ENCODE data around the gene CLDN34.

CLDN34 gene

DNA sequence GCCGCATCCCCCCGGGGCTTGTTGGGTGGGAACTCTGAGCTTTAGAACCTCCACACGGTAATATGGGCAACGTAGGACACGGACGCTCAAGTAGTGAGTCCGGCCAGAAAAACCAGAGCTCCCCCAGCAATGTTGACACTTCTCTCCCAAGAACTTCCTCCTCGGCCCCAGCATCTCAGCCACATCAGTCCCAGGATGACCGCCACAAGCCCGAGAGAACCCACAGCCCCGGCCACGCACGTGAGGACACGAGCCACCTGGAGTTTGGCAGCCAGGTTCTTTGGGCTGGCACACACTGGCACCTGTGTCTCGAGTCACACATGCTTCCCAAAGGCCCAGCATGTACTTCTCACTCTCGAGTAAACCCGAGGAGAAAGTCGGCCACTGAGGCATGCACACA lies 16.3 kb downstream of the CLDN34 start:
- DNase-seq, result no peak

DNA sequence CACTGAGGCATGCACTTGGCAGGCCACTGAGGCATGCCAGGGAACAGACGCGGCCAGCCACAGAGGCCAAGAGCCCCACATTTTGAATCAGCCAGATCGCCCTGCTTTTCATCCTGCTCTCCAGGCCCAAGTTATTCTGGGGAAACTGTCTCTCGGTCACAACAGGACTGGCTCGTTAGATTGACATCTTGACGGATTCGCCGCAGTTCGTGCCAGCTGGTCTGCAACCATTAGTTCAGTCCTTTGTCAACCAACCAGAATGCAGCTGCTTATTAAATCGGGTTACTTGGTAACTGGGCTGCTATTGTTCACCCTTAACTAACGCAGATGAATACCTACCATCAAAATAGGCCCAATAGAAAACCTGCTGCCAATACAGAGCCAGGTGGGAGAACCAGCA lies 16.7 kb downstream of the CLDN34 start:
- DNase-seq, result no peak

DNA sequence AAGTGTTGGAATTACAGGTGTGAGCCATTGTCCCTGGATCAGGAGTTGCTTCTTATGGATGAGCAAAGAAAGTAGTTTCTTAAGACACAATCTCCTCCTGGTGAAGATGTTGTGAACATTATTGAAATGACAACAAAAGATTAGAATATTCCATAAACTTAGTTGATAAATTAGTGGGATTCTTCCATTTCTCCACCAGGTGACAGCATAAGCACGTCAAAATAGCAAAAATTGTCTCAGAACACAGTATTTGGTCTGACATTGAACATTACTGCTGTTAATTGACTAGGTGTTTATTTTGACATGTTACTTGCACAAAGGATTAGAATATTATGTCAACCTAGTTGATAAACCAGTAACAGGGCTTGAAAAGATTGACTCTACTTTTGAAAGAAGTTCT lies 21.6 kb downstream of the CLDN34 start:
- DNase-seq, result peak; percentile 7 to 14

DNA sequence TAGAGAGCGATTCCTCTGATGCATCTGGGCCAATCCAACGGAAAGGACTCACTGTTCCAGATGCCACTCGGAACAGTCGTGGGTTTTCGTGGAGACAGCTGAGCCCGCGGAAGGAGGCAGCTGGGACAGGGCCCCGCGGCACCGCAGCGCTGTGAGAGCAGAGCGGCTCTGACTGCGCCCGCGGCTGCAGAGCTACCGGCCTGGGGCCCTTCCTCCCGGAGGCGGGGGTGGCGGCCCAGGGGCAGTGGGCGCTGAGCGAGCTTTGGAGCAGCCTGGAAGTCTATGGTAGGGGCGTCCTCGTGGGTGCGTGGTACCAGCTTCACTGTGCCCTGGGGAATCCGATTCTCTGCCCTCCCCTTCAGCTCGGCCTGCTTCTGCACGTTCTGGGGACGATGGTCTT lies 24.9 kb downstream of the CLDN34 start:
- no peak for DNase-seq

DNA sequence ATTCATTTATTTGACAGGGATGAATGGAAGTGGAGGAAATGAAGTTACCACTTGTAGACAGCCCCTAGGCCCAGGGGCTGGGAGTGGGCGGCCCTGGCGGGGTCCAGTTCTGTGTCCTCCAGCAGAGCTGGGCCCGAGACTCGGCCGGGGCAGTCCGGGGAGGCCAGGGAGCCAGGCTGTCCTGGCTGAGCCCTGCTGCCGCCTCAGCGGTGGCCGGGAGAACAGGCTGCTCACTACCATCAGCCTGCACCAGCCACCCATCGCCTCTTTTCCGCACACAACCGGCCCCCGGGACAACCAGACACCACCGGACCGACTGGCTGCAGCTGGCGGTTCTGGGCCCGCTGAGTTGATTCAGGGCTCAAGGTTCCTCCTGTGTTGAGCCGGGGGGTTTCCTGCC lies 25.6 kb downstream of the CLDN34 start:
- DNase-seq, result no peak

DNA sequence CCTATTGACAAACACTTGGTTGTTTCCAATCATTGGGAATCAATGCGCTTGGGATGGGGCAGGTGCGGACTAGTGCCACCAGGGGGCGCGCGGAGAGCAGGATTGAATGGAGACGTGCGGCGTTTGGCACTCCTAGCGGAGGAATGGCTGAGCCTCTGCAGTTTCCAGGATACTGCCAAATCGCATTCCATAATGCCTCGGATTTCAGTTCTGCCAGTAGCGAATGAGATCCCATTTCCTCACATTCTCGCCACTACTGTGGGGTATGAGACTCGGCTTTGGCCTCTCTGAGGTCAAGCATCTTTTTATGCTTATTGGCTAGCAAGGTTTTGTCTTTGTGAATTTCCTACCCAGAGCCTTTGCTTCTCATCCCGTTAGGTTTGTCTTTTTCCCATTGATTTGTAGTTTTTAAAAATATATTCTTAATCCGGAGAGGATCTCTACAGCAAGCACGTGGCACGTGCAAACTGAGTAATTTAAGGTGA lies 28.7 kb downstream of the CLDN34 start:
- peak; percentile 42 to 75 for DNase-seq

DNA sequence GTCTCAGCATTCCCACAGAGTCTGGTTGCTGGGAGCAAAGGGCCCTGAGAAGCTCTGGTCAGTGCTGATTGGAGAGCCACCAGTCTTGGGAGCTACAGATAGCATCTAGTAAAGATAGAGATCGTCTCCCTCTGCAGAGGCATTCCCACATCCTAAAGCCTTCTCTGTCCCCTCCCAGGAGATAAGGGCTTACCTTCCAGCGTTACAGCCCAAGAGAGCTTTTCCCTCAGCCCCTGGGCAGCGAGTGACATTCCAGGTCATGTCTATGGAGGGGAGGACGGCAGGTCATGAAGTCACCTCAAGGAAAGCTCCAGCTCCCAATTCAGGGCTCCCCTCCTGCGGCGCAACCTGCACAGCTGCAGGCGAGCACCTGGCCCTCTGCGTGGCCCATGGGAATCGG lies 29.9 kb downstream of the CLDN34 start:
- no peak for DNase-seq

DNA sequence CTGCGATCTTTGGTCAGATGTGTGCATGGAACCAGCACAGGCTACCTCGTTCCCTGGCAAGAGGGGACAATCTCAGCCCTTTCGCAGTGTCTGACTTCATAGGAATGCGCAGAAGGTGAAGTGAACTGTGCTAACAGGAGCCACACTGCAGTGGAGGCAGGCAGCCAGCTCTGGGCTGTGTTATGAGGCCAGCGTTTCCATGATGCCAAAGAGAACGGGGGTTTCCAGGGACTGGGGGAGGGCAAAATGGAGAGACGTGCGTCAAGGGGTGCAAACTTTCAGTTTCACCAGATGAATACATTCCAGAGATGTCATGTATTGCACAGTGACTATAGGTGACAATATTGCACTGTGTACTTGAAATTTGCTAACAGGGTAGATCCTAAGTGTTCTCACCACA lies 30.4 kb downstream of the CLDN34 start:
- DNase-seq, result no peak

DNA sequence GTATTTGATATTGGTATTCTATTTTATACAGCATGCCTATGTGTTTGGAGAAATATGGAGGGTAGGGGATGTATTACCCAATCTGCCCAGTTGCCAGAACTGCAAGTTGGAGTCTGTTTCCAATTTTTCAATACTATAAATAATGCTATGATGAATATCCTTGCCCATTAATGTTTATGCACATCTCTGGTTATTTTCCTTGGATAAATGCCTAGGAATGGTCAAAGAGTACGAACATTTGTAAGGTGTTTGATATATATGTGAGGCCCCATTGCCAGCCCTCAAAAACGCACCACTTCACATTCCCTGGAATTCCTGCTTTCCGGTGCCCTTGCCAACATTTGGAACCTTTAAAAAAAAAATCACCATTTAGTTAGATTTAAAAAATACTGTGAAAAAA lies 34.3 kb downstream of the CLDN34 start:
- no peak for DNase-seq

DNA sequence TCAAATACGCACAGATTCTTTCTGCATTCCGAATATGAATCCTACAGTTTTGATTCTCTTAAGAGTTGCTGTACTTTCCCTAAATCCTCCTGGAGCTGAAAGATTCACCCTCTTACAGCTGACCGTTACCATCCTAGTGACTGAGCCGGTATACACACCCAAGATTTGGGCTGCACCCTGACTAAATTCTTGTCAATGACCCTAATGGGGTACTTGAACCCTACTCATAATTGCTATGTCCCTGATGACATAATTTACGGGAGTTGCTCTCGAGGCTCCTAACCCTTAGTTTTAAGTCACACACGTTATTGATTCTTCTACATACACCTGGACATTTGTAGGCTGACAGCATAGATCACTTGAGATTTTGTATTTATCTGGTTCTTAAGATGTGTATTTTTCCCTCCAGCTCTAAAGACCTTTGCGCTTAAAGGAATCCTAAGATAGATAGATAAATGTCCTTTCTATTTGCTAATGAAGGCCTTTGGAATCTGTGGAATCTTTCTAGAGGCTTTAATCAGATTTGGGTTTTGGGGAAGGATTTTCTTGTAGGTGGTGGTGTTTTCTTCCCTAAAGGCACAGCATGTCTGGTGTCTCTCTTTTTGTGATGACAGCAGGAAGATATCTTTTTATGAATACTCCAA lies 37.8 kb downstream of the CLDN34 start:
- DNase-seq, result no peak

DNA sequence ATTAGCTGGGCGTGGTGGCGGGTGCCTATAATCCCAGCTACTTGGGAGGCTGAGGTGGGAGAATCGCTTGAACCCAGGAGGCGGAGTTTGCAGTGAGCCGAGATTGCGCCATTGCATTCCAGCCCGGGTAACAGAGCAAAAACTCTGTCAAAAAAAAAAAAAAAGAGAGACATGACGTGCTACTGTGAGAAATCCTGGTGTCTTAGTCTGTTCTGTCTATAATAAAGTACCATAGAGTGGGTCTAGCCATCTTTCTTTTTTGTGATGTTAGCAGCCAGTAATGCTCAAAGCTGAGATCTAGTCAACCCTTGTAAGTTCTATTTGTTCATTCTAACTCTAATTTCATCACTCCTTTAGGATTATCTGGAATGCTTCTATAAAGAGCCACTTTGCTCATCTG lies 38.9 kb downstream of the CLDN34 start:
- no peak for DNase-seq

DNA sequence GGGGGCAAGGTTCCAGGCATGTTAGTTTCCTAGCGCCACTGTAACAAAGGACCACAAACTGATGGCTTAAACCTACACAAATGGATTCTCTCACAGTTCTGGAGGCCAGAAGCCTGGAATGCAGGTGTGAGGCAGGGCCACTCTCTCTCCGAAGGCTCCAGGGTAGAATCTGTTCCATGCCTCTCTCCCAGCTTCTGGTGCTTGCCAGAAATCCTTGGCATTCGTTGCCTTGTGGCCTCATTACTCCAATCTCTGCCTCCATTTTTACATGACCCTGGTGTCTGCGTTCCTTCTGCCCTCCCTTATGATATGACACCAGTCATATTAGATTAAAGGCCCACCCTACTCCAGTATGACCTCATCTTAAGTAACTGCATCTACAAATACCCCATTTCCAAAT lies 39.6 kb downstream of the CLDN34 start:
- DNase-seq, result no peak

DNA sequence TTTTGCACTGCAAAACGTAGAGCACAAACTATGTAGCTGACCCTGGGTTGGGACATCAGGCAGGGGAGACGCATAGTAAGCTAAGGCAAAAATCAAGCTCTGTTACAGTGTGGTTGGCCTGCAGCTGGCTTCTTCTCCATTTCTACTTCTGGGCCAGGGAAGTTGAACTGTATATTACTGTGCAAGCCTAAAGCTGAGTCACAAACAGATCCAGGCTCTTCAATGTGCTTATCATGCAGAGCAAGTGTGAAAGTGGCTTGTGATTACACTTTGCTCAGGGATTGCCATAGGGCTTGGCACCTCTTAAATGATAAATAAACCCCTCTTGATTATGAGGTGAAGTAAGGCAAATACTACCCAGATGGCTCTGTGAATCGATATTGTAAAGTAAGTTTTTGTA lies 40.5 kb downstream of the CLDN34 start:
- DNase-seq, result peak; percentile 43 to 80

DNA sequence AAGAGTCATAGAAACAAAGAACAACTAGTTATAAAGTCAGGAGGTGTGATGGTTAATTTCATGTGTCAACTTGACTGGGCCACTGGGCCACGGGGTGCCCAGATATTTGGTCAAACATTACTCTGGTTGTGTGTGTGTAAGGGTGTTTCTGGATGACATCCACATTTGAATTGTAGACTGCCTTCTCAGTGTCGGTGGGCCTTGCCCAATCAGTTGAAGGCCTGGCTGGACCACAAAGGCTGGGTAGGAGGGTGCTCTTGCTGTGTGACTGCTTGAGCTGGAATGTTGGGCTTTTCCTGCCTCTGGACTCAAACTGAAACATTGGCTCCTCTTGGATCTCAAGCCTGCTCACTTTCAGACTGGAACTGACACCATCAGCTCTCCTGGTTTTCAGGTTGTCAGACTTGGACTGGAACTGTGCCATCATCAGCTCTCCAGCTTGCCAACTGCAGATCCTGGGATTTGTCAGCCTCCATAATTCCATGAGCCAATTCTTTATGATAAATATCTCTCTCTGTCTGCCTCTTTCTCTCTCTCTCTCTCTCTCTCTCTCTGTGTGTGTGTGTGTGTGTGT lies 41.4 kb downstream of the CLDN34 start:
- no peak for DNase-seq

DNA sequence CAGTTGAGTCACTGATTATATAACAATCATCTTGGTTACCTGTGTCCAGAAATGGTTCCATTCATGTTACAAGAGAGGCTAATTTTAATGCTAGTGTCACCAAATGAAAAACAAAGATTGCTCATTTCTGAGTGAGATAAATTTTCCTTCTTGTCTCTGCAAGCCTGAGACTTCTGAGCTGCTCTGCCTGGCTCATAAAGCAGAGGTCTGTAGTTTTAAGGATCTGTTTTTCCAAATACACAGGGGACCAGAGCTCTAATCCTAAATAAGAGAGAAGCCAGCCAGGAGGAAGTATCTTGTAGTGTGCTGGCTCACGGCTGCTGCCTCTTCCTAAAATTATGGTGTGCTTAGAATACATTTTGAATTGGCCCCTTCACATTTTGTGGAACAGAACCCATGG lies 42.6 kb downstream of the CLDN34 start:
- no peak for DNase-seq

DNA sequence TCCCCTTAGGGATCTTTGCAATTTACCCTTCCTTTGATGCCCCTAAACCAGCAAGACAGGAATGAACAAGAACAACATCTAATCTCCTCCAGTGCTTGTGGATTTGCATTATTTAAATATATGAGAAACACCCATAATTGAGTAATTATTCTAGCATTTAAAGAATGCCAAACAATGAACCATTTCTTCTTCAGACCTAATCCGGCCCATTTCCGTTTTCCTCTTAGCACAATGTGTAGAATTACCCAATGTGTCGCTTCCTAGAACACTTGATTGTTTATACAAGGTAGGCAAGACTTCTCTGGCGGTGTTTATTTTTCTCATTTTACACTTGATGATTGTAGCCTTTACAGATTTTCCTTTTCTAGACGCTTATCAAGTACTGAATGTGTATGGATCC lies 43.5 kb downstream of the CLDN34 start:
- DNase-seq, result no peak

DNA sequence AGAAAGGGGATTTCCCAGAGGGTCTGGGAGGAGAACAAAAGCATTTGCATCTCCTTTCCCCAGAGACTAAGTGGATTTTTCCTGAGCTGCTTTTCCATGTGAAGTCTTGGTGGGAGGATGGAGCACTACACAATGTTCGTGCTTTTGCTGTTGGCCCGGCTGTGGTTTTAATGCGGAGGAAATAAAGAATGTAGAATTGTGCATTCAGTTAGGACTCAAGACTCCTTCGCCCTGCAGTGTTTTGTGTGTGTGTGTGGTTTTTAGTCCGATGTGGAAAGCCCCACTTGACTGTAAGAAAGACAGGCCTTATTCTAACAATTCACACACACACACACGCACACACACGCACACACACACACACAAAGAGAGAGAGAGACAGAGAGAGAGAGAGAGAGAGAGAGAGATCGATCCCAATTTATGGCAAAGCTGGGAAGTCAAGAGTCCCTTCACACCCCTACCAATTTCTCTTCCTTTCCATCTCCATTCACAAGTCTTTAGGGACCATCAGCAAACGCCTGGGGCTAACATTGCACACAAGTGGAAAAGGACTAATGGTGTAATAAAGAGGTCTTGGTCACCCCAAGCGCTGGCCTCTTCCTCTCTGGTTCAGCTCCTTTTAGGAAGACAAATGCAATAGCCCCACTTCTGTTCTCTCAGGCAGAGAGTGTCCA lies 44.2 kb downstream of the CLDN34 start:
- no peak for DNase-seq

DNA sequence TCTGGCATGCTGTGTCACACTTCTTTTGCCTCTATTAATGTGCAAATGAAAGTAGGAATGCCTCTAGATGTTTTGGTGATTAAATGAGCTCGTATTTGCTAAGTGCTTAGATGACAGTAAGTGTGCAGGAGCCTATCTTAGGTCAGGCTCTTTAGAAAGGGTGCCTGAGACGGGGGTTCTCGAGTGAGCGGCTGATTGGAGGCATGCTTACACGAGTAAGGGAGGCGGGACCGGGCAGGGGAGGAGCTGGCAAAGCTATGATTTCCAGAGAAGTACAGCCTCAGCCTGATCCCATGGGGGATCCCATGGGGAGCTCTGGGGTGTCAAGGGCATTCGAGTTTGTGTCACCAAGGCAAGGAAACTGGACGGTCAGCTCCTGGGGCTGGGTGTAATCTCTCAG lies 44.8 kb downstream of the CLDN34 start:
- no peak for DNase-seq

DNA sequence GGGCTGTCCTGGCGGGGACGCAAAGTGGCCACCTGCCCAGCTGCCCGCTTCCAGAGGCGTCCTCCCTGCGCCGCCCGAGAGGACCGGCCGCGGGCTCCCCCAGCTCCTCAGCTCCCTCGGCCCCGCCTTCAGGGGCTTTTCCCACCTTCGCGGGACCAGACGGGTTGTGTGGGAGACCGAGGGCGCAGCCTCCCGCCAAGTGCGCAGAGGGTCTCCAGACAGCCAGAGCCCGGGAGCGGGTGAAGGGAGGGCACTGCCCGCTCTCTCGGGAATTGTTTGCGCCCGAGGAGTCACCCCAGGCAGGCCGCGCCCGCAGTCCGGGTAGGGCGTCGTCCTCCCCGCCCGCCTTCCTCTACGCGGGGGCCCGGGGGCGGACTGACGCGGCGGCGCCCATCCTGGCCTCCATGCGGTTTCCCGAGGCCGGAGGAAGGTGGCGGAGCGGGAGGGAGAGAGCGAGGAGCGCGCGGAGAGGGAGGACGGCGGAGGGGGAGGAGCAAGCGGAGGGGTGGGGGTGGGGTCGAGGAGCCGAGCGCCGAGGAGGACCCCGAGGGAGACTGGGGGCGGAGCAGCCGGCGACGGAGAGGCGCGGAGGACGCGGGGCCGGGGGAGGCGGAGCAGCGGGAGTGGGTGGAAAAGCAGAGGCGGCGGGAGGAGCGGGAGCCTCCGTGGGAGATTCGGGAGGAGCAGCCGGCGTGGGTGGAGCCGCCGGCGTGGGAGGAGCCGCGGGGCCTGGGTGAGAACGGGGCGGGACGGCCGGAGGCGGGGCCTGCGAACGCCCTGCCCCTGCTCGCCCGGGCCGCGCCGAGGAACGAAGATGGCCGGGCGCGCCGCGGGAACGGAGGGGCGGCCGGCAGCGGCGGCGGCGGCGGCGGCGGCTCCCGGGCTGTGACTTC lies 47.5 kb downstream of the CLDN34 start:
- DNase-seq, result peak; percentile 57 to 69

DNA sequence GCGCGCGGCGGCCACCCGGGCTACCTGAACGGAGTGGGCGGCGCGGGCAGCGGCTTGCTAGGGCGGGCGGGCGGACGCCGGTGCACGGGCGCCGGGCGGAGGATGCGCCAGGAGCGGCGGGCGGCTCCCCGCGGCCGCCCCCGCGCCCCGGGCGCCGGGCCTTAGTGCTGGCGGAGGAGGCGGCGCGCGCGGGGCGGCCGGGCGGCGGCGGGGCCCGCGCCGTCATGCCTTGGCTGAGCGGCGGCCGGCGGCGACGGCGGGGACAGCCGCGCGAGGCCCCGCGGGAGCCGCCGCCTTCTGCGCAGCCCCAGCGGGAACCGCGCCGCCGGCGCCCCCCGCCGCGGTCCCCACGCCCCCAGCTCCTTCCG lies 48.2 kb downstream of the CLDN34 start:
- DNase-seq, result no peak

DNA sequence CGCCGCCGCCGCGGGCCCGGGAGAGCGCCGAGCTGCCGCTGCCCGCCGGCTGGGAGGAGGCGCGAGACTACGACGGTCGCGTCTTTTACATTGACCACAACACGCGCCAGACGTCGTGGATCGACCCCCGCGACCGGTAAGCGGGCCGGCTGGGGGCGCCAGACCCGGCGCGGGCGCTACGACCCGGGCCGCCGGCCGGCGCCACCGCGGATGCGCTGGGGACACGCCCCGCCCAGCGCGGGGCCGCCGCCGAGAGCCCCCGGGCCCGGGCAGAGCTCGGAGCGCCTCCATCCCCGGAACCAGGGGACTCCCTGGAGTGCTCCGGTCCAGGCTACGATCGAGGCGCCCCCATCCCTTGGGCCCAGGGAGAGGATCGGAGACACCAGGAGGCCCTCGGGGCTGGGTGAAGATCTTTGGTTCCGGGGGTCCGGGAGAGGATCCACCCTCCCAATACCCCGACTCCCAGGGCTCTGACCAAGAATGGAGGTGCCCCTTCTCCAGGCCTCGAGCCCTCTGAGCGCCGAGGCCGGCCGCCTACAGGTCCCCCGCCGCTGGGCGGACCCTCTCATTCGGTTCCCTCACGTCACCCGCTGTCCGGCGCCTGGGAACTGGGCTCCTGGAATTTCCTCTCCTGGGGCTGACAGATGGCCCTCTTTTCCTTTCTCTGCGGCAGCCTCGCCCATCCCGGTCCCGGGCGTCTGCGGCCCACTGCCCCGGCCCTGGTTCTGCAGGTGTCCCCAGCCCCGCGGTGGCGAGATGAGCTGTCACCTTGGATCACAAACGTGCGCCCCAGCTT lies 48.8 kb downstream of the CLDN34 start:
- DNase-seq, result peak; percentile 33 to 52

DNA sequence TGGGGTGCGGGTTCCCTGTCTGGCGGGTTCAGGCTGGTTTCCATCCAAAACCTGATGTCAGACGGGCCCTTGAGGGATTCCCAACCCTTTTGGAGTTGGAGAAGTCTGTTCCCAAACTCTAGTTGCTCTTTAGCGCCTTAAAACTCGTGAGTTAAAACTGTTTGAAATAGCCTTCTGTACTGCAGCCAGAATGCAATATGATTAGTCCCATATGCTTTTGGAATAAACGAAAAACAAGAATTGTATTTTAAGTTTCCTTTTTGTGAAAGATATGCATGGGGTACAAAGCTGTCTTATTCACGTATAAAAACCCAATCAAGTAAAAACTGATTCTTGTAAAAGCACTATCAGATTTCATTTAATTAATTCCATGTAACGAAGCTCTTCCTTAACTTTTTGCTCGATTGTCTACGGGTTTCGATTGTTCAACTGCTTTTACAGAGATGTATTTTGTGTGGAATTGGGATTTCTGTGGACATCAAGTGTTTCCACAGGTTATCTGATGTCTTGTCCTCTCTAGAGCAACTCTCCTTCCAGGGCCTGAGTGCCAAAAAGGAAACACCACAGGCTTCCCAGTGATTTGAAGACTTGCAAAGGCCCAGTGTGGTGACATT lies 49.5 kb downstream of the CLDN34 start:
- DNase-seq, result no peak

All from NCI-H524 (cell line).